OCI-LY7 (cell line): ENCODE results near the gene MALRD1.

Source experiments
- CTCF ChIP-seq: fragments of 200-600 bp; sonication (generic); conservative IDR thresholded peaks from 2 replicates; pipeline ENCODE4 v1.5.1; 2014; ENCODE audit warnings: mild to moderate bottlenecking, antibody characterized with exemption, low read length, moderate library complexity, mixed read lengths
- EZH2phosphoT487 ChIP-seq: fragments of 200-600 bp; sonication (generic); IDR thresholded peaks from 2 replicates; pipeline ENCODE4 v1.6.1; 2018; ENCODE audit warnings: low read depth, borderline replicate concordance, mild to moderate bottlenecking, mixed run types, antibody characterized with exemption, low read length, moderate library complexity, mixed read lengths

GRCh38 chr10:19499291-19499770 lies 450.7 kb downstream of the MALRD1 start:
- TF ChIP-seq CTCF (no peak), EZH2phosphoT487 (no peak)
